CD4-positive, alpha-beta T cell (primary cell): ENCODE measurements around the gene PHF13. TPM values are rescaled to one million over a fixed set of nuclear protein-coding genes. Genes with fewer than 3 reads are reported as not detected.

ENCODE experiments used
- ATAC-seq: fragments of 200-7000 bp; cut with Tn5 transposase; one replicate; pipeline ENCODE4 v1.10.0; 2022; ENCODE audit warnings: mild to moderate bottlenecking; ENCODE audit not compliant: poor library complexity
- CTCF ChIA-PET: fragments of 350-600 bp; sonication (Branson Sonifier 250); formaldehyde crosslinking; loops from one replicate; lab custom pipeline; 2021; ENCODE audit warnings: antibody characterized with exemption, inconsistent platforms; lab: Charles Lee
- POLR2A ChIA-PET: fragments of 350-600 bp; sonication (Branson Sonifier 250); formaldehyde crosslinking; loops from one replicate; lab custom pipeline; 2021; ENCODE audit warnings: antibody characterized with exemption, inconsistent platforms; lab: Charles Lee
- DNase-seq, 14 experiments: peaks; one replicate each; pipeline ENCODE4 v3.0.0-alpha.2; 2013 to 2020; ENCODE audit warnings: mixed read lengths in 2 of 14
- H3K27ac ChIP-seq, 2 donors: one replicate each; pipeline versions ENCODE4 v1.5.1 to v1.7.0; 2013; ENCODE audit warnings: low read length in 2 of 2, low read depth in 1 of 2, mild to moderate bottlenecking in 1 of 2
- H3K27me3 ChIP-seq, 2 experiments: 1 replicate in 1 of 2; 2 replicates in 1 of 2; pipeline versions ENCODE4 v1.6.1 to v1.7.0; 2013; ENCODE audit warnings: low read length in 2 of 2, control low read depth in 1 of 2, mild to moderate bottlenecking in 1 of 2, moderate library complexity in 1 of 2; ENCODE audit not compliant: insufficient read depth in 2 of 2, control insufficient read depth in 1 of 2
- H3K36me3 ChIP-seq: one replicate; pipeline ENCODE4 v1.6.1; 2013; ENCODE audit warnings: low read length, control low read depth; ENCODE audit not compliant: insufficient read depth
- H3K4me1 ChIP-seq: one replicate; pipeline ENCODE4 v1.6.1; 2013; ENCODE audit warnings: low read length, control low read depth; ENCODE audit not compliant: insufficient read depth
- H3K4me3 ChIP-seq: one replicate; pipeline ENCODE4 v1.5.1; 2013; ENCODE audit warnings: mild to moderate bottlenecking, low read length, moderate library complexity
- H3K9me3 ChIP-seq, 2 experiments: 1 replicate in 1 of 2; 2 replicates in 1 of 2; pipeline versions ENCODE4 v1.6.1 to v1.7.0; 2013; ENCODE audit warnings: low read length in 2 of 2, mild to moderate bottlenecking in 2 of 2, control low read depth in 1 of 2, moderate library complexity in 1 of 2; ENCODE audit not compliant: control insufficient read depth in 1 of 2, insufficient read depth in 1 of 2
- H3K27ac Mint-ChIP-seq: one replicate; pipeline ENCODE4 v1.8.0; 2020; ENCODE audit warnings: mixed read lengths
- H3K27me3 Mint-ChIP-seq: one replicate; pipeline ENCODE4 v1.8.0; 2021; ENCODE audit warnings: mixed read lengths
- H3K36me3 Mint-ChIP-seq: one replicate; pipeline ENCODE4 v1.8.0; 2021; ENCODE audit warnings: low read depth, mixed read lengths
- H3K4me1 Mint-ChIP-seq: one replicate; pipeline ENCODE4 v1.8.0; 2021; ENCODE audit warnings: low read depth, mixed read lengths
- H3K4me3 Mint-ChIP-seq: one replicate; pipeline ENCODE4 v1.8.0; 2020; ENCODE audit warnings: mild to moderate bottlenecking, mixed read lengths
- H3K9me3 Mint-ChIP-seq: one replicate; pipeline ENCODE4 v1.8.0; 2020; ENCODE audit warnings: mixed read lengths
- intact Hi-C, 2 experiments: fragments of 100-400 bp; cut with DNase I in 1 of 2; cut with micrococcal nuclease in 1 of 2; formaldehyde crosslinking; loops; one replicate each; pipeline versions ENCODE4 v1.15.1 to v1.9.0; 2023 to 2025; cut with DNase I, micrococcal nuclease
- total RNA-seq, 174 experiments: library from RNA in 2 of 174; stranded (reverse) in 2 of 174; gene quantifications; one replicate each; pipeline ENCODE4 v1.2.3 and lab custom pipeline; 2021 to 2026
- TF ChIP-seq, protein P1 (sequence below): fragments of 200-600 bp; IDR thresholded peaks from one replicate; pipeline ENCODE4 v1.8.0; 2022; ENCODE audit warnings: antibody characterized with exemption, mild to moderate bottlenecking

The PHF13 gene
- total RNA-seq, 2 experiments from 2014 or later, result 4.0 to 4.9 TPM

DNA sequence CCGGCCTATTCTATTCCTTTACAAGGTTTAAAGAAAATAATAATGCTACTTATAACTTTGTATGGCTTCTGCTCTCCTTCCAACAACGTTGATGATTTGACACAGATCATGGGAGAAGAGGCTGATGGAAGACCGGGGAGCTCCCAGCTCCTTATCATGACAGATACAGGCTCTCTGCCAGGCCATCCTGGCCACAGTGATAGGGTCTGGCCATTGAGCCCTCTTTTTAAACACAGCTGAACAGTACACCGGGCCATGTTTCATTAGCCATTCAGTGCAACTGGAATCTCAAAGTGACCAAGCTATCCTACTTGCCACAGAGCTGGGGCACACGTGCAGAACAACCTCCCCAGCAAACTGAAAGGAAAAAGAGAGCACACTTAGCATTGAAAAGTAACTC, 53.2 kb downstream of the PHF13 start:
- no peaks in the 10 kb centered on the region for H3K4me1 ChIP-seq
- no peak for ATAC-seq
- POLR2A ChIA-PET, result no interaction called here
- Mint-ChIP-seq H3K4me3 (no peak overlapping the region), H3K36me3 (peaks cover 52% of the 10 kb centered on the region), H3K27ac (no peak overlapping the region), H3K27me3 (no peaks in the 10 kb centered on the region), H3K9me3 (no peaks in the 10 kb centered on the region), H3K4me1 (no peaks in the 10 kb centered on the region)
- intact Hi-C loops, result no loop called here
- H3K27me3 ChIP-seq, result no peaks in the 10 kb centered on the region
- no peak overlapping the region for H3K4me3 ChIP-seq
- no peaks in the 10 kb centered on the region for H3K9me3 ChIP-seq
- CTCF ChIA-PET, result interaction anchor here (0.6 kb wide), 1 partner anchor 905 kb away, joined by 3 read pairs; no protein-coding TSS in a partner anchor
- H3K36me3 ChIP-seq, result peaks cover 27% of the 10 kb centered on the region
- no peak for DNase-seq
- TF ChIP-seq, protein P1, sequence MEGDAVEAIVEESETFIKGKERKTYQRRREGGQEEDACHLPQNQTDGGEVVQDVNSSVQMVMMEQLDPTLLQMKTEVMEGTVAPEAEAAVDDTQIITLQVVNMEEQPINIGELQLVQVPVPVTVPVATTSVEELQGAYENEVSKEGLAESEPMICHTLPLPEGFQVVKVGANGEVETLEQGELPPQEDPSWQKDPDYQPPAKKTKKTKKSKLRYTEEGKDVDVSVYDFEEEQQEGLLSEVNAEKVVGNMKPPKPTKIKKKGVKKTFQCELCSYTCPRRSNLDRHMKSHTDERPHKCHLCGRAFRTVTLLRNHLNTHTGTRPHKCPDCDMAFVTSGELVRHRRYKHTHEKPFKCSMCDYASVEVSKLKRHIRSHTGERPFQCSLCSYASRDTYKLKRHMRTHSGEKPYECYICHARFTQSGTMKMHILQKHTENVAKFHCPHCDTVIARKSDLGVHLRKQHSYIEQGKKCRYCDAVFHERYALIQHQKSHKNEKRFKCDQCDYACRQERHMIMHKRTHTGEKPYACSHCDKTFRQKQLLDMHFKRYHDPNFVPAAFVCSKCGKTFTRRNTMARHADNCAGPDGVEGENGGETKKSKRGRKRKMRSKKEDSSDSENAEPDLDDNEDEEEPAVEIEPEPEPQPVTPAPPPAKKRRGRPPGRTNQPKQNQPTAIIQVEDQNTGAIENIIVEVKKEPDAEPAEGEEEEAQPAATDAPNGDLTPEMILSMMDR, result no peak
- no peak overlapping the region for H3K27ac ChIP-seq

- Mint-ChIP-seq H3K36me3 (peaks cover 54% of the 10 kb centered on the region), H3K27ac (no peak overlapping the region), H3K4me1 (no peaks in the 10 kb centered on the region), H3K27me3 (no peaks in the 10 kb centered on the region), H3K9me3 (no peaks in the 10 kb centered on the region), H3K4me3 (no peak overlapping the region)
- ChIA-PET POLR2A (no interaction called here), CTCF (no interaction called here)
- Histone ChIP-seq H3K27me3 (no peaks in the 10 kb centered on the region), H3K9me3 (no peaks in the 10 kb centered on the region), H3K36me3 (peaks cover 27% of the 10 kb centered on the region), H3K4me1 (no peaks in the 10 kb centered on the region), H3K4me3 (no peak overlapping the region), H3K27ac (no peak overlapping the region)
- intact Hi-C loops, result no loop called here
- TF ChIP-seq, protein P1, result no peak
- no peak for ATAC-seq
- DNase-seq, result no peak
Observed at GRCh38 chr1:6667139-6667538, 53.6 kb downstream of the PHF13 start.

- intact Hi-C loops, result no loop called here
- no peaks in the 10 kb centered on the region for H3K9me3 ChIP-seq
- H3K27ac ChIP-seq, result no peak overlapping the region
- CTCF ChIA-PET, result no interaction called here
- peaks cover 48% of the 10 kb centered on the region for H3K36me3 Mint-ChIP-seq
- H3K4me1 ChIP-seq, result no peaks in the 10 kb centered on the region
- H3K4me3 Mint-ChIP-seq, result no peak overlapping the region
- H3K27ac Mint-ChIP-seq, result no peak overlapping the region
- TF ChIP-seq, protein P1, result no peak
- peaks cover 34% of the 10 kb centered on the region for H3K36me3 ChIP-seq
- no peaks in the 10 kb centered on the region for H3K4me1 Mint-ChIP-seq
- H3K9me3 Mint-ChIP-seq, result no peaks in the 10 kb centered on the region
- H3K27me3 Mint-ChIP-seq, result no peaks in the 10 kb centered on the region
- DNase-seq (no peak), ATAC-seq (no peak)
- no peak overlapping the region for H3K4me3 ChIP-seq
- H3K27me3 ChIP-seq, result no peaks in the 10 kb centered on the region
- POLR2A ChIA-PET, result no interaction called here
Observed at GRCh38 chr1:6668503-6668902, 55.0 kb downstream of the PHF13 start.
